ENCODE results near the gene KIF18A.
A peak's percentile ranks its signal among the peaks of the same experiment; 100 is the strongest.
"Not testable (repeated sequence)": the region's sequence is repeated elsewhere in the genome, so short reads cannot be mapped to it uniquely, and the experiment has no call there.

KIF18A gene

DNA sequence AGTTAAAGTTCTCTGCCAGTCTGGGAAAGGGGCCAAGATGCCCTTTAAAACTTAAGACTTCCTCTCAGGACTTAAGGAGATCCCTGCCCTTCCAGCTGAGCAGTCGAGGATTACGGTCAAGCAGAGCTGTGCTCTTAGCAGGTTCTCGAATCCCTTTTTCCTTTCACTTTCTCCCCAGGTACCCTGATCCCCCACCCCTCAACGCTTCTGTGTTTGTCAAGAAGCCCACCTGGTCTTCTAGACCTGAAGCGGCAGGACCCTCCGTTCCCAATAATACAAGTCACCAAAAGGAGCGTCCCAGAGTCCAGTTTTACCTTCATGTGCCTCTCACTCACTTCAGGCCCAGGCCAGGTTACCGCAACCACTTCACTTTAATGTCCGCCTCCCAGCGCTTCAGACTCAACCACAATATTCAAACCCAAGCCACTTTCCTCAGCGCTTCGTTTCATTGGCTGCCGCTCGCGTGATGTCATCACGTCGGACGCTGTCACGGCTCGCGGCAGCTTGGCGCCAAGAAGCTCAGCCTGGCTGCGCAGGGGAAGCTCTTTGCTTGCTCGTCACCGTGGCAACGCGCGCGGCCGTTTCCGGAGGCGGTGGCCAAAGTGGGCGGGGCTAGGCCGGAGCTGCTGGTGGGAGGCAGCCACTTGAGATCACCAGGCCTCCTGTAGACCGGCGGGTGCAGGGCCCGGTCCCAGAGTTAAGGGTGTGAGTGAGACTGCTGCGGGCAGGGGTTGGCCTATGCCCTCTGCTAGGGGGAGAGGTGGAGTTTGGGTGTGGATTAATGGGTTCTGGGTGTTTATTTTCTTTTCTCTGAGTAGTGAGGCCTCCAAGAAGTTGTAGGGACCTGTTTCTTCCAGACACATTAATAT is at the start of gene KIF18A, which contains the start of gene METTL15:
Gene KIF18A (minus strand): TSS at position 407 of the 869 bp plus-strand sequence. CDS start 10,209 bp downstream, outside the sequence.
Gene METTL15 (plus strand): TSS at position 639 of the 869 bp plus-strand sequence. CDS start 4,947 bp downstream, outside the sequence.
- peak; percentile 86 to 93 (median 89) for DNase-seq (ENCODE audit: low read depth in 3 of 3, low spot score in 1 of 3)

DNA sequence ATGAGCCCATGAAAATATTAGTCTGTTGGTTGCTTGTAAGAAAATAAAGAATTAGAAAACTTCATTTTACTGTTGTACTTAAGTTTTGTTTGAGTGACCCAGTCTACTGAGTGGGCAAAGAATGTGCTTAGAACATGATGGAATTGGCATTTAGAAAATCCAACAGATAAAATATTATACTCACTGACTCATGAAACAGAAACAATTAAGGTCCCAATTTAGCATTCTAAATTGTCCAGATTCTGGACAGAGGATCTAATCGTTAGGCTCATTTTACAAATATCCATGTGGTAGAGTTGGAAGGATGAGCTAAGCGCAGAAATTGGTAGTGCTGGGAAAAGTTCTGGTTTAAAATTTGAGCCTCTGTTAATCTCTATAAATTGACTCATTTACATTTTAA is 45.6 kb upstream of the KIF18A start:
- no peak for DNase-seq (ENCODE audit: low read depth in 3 of 3, low spot score in 1 of 3)

DNA sequence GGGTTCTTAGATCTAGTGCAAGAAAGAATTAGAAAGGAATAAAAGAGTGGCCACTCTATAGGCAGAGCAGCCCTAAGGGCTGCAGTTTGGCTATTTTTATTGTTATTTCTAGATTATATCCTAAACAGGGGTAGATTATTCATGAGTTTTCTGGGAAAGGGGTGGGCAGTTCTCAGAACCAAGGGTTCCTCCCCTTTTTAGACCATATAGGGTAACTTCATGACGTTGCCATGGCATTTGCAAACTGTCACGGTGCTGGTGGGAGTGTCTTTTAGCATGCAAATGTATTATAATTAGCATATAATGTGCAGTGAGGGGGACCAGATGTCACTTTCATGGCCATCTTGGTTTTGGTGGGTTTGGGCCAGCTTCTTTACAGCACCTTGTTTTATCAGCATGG is 44.8 kb upstream of the KIF18A start:
- no peak for DNase-seq (ENCODE audit: low read depth in 3 of 3, low spot score in 1 of 3)

GRCh38 chr11:28146123-28146751 is 38.3 kb upstream of the KIF18A start:
- no peak for DNase-seq (ENCODE audit: low read depth in 3 of 3, low spot score in 1 of 3)

- DNase-seq (ENCODE audit: low read depth in 3 of 3, low spot score in 1 of 3) = no peak
Observed at GRCh38 chr11:28144808-28145207, 36.9 kb upstream of the KIF18A start.

GRCh38 chr11:28142724-28143123 is 34.8 kb upstream of the KIF18A start:
- no peak for DNase-seq (ENCODE audit: low read depth in 3 of 3, low spot score in 1 of 3)

DNA sequence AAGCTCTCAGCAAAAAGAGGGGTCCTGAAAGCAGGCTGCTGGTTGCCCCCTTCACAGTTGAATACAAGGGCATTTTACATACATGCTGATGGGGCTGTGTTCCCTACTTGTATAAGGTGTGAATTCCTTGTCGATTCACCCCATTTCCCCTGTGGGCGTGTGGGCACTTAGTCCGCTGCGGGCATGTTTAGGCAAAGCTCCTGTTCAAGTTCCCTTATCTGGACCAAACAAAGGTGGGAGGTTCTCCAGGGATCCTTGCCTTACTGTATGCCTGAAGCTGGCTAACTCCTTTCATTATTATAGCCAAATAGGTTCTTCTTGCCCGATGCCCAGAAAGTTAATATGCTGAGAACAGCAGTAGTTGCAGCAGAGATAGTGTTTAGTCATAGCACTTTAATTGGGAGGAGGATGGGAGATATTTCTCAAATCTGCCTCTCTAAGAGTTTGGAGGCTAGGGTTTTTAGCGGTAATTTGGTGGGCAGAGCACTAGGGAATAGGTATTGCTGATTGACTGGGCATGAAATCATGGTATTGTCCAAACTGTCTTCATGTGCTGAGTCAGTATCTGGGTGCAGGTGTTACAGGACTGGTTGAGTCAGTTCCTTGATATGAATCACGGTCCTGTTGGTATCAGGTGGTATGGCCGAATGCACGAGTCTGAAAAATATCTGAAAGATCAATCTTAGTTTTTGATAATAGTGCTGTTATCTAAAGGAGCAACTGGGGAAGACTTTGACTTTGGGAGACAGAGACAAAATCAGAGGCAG is 32.9 kb upstream of the KIF18A start:
- no peak for DNase-seq (ENCODE audit: low read depth in 3 of 3, low spot score in 1 of 3)

DNA sequence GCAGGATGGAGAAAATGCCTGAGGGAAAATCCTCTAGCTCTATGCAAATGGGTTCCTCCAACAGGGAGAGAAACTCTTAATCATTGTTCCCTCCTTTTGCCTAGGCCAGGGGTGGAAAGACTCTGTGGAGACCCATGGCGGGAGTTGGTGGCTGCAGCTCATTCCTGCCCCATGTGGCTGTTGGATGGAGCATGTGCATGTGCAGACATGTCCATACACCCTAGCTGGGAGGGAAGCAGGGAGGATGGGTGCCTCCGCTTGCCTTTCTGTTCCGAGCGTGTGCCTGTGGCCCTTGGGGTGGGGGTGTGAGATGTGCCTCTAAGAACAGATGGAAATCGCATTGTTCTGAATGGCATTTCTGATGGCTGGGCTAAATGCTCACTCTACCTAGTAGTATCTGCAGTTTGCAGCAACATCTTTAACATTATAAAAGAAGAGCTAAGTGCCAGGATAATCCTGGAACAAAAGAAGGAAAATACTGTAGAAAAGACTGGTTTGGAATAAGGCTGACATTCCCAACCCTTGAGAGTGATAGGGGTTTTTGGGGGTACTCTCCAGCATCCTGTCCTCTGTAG is 32.0 kb upstream of the KIF18A start:
- DNase-seq (ENCODE audit: low read depth in 3 of 3, low spot score in 1 of 3) = no peak

GRCh38 chr11:28137832-28138231 is 29.9 kb upstream of the KIF18A start:
- DNase-seq (ENCODE audit: low read depth in 3 of 3, low spot score in 1 of 3) = no peak

DNA sequence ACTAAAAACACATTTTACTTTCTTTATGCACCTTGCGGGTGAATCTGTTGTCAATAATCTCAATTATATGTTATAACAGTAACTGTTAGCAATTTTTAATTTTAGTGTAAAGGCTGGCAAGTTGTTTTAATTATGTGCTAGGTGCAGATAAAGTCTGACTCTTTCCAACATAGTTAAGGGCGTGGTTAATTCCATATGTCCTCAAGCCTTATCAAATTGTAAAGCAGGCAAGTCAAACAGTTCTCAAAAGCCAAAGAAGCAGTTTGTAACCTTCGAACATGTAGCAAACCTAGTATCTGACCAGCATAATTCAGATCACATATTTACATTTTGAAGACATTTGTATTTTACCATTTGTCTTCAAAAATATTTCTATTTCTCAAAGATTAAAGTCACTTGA is 29.4 kb upstream of the KIF18A start:
- DNase-seq (ENCODE audit: low read depth in 3 of 3, low spot score in 1 of 3) = no peak

DNA sequence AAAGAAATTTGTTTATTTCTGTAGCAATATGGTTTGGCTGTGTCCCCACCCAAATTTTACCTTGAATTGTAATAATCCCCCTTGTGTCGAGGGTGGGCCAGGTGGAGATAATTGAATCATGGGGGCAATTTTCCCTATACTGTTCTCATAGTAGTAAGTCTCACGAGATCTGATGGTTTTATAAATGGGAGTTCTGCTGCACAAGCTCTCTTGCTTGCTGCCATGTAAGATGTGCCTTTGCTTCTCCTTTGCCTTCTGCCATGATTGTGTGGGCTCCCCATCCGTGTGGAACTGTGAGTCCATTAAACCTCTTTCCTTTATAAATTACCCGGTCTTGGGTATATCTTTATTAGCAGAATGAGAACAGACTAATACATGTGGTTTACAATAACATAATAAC is 28.2 kb upstream of the KIF18A start:
- DNase-seq (ENCODE audit: low read depth in 3 of 3, low spot score in 1 of 3) = not testable (repeated sequence)

GRCh38 chr11:28133146-28133545 is 25.2 kb upstream of the KIF18A start:
- no peak for DNase-seq (ENCODE audit: low read depth in 3 of 3, low spot score in 1 of 3)

DNA sequence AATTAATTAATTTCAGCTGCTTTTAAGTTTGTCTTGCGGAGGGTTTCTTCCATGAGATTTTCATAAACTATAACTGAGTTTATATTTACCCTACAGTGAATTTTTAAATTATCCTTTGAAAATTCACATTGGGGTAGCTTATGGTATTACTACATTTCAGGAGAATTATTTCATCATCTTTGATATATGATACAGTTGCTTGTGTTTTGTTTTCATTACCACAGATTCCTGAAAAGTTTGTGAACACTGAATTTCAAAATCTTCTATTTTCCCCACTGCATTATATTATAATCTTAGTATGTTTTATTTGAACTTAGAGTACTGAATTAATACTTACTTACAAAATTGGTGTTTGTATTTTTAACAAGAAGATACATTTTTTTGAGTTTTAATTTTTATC is 24.6 kb upstream of the KIF18A start:
- no peak for DNase-seq (ENCODE audit: low read depth in 3 of 3, low spot score in 1 of 3)

GRCh38 chr11:28123151-28123581 is 15.2 kb upstream of the KIF18A start:
- no peak for DNase-seq (ENCODE audit: low read depth in 3 of 3, low spot score in 1 of 3)

- no peak for DNase-seq (ENCODE audit: low read depth in 3 of 3, low spot score in 1 of 3)
Observed at GRCh38 chr11:28117712-28118111, 9.8 kb upstream of the KIF18A start.

- DNase-seq (ENCODE audit: low read depth in 3 of 3, low spot score in 1 of 3) = no peak
Observed at GRCh38 chr11:28114731-28115130, 6.8 kb upstream of the KIF18A start.

DNA sequence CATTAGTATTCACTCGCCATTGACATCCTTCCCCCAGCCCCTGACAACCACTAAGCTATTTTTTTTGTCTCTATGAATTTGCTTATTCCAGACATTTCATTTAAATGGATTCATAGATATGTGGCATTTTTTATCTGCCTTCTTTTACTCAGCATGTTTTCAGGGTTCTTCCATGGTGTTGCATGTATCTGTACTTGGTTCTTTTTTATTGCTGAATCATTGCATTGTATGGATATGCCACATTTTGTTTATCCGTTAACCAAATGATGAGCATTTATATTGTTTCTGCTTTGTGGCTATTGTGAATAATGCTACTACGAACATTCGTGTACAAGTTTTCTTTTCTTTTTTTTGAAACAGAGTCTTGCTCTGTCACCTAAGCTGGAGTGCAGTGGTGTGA is 6.2 kb upstream of the KIF18A start:
- no peak for DNase-seq (ENCODE audit: low read depth in 3 of 3, low spot score in 1 of 3)

GRCh38 chr11:28110821-28111200 is 2.9 kb upstream of the KIF18A start:
- DNase-seq (ENCODE audit: low read depth in 3 of 3, low spot score in 1 of 3) = no peak

GRCh38 chr11:28110108-28110820 is 2.3 kb upstream of the KIF18A start:
- DNase-seq (ENCODE audit: low read depth in 3 of 3, low spot score in 1 of 3) = peak in 2 of 3 donors; percentile 16 to 38

DNA sequence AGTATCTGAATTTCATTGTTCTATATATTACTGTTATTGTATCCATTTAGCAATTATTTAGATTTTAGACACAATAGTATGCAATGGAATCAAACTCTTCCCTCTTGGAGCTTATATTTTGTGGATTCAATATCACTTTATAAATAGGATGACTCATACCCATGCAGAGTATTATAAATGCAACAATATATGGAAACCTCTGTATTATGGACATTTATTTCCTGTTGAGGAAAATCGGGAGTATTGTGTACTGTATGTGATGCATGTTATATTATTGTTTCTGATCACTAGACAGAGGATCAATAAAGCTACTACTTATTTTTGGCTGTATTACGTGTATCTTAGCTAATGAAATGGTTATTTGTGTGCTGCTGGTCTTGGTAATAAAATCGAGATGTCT is 1.0 kb upstream of the KIF18A start:
- no peak for DNase-seq (ENCODE audit: low read depth in 3 of 3, low spot score in 1 of 3)

Data from stimulated activated CD4-positive, alpha-beta T cell treated with anti-CD3 and anti-CD28 coated beads, TNF-alpha, amount 100 ng/mL, for 1 hour (primary cell).